GM23248 (cell line): ENCODE data around the gene EDA.

Experiments
- EZH2 ChIP-seq: fragments of 200-600 bp; sonication (generic); IDR thresholded peaks from 2 replicates; pipeline ENCODE4 v1.6.1; 2018; ENCODE audit warnings: antibody characterized with exemption, mild to moderate bottlenecking; ENCODE audit not compliant: insufficient read depth, poor library complexity, severe bottlenecking
- EZH2phosphoT487 ChIP-seq: fragments of 200-600 bp; sonication (generic); IDR thresholded peaks from 2 replicates; pipeline ENCODE4 v1.6.1; 2018; ENCODE audit warnings: antibody characterized with exemption, moderate library complexity, mild to moderate bottlenecking, low read depth; ENCODE audit not compliant: insufficient read depth

DNA sequence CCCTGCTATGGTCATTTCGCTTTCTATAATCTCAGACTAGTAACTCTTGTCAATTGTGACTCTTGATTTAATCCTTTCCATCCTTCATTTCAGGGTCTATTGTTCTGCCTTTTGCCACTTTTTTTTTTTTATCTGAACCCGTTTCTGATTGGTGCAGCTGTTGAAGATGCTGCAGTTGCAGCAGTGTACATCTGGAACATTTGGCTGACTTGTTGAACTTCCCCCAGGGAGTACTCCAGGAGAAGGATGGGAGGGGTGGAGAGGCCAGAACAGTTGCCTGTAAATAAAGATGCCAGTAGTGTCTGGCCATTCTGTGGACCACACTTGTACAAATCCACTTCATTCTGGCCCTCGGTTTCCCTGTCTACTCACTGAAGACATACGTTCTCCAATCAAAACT is 1.0 kb upstream of the EDA start:
- TF ChIP-seq EZH2phosphoT487 (no peak), EZH2 (no peak)
